GM12865 (cell line): ENCODE data around the gene ERC1.

Experiments
- DNase-seq: peaks from one replicate; pipeline ENCODE4 v3.0.0; 2010; ENCODE audit warnings: low read depth
- H3K4me3 ChIP-seq: 2 replicates; pipeline ENCODE4 v1.5.1; 2011; ENCODE audit warnings: mild to moderate bottlenecking, low read depth, low read length, control low read depth
- CTCF ChIP-seq: IDR thresholded peaks from 2 replicates; pipeline ENCODE4 v1.5.1; 2011; ENCODE audit warnings: low read length, control low read depth, low read depth, inconsistent platforms; ENCODE audit not compliant: insufficient read depth; ENCODE audit errors: missing control alignments

ERC1 gene

GRCh38 chr12:1413930-1414329, 422.9 kb downstream of the ERC1 start:
- H3K4me3 ChIP-seq = no peak overlapping the region
- DNase-seq = no peak
- TF ChIP-seq CTCF = no peak

- no peak for TF ChIP-seq CTCF
- DNase-seq = no peak
- no peak overlapping the region for H3K4me3 ChIP-seq
These were observed 427.1 kb downstream of the ERC1 start for GRCh38 chr12:1418144-1418543.

GRCh38 chr12:1419849-1420371, 428.9 kb downstream of the ERC1 start:
- H3K4me3 ChIP-seq = no peak overlapping the region
- no peak for DNase-seq
- no peak for TF ChIP-seq CTCF

GRCh38 chr12:1421091-1421846, 430.2 kb downstream of the ERC1 start:
- H3K4me3 ChIP-seq = no peak overlapping the region
- no peak for DNase-seq
- TF ChIP-seq CTCF = no peak

GRCh38 chr12:1422604-1423315, 431.7 kb downstream of the ERC1 start:
- TF ChIP-seq CTCF = no peak
- no peak overlapping the region for H3K4me3 ChIP-seq
- DNase-seq = peak; percentile 86

- no peak overlapping the region for H3K4me3 ChIP-seq
- DNase-seq = no peak
- no peak for TF ChIP-seq CTCF
These were observed 433.8 kb downstream of the ERC1 start for GRCh38 chr12:1424674-1425395.
